ENCODE results near the gene SUPT6H. TPM values are rescaled to one million over a fixed set of nuclear protein-coding genes. Genes with fewer than 3 reads are reported as not detected.
A peak's percentile ranks its signal among the peaks of the same experiment; 100 is the strongest.

SUPT6H gene
- total RNA-seq, 4 donors from 2014 or later, result 47.2 to 86.7 (median 71.3) TPM

DNA sequence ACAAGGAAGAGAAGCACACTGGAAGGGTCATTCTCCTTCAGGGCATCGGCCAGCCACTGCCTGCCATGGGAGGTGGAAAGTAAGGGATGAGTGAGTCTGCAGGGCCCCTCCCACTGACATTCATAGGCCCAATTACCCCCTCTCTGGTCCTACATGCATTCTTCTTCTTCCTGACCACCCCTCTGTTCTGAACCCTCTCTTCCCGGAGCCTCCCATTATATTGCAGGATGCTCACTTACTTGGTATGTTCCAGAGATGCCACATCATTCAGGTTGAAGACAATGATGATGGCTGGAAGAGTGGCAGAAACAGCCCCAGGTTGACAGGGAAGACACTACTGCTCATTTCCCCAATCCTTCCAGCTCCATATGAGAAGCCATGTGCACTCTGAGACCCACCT lies 53.2 kb downstream of the SUPT6H start:
- no peak for DNase-seq (ENCODE audit: low spot score in 2 of 2)
- H3K4me3 ChIP-seq (ENCODE audit: low read depth, poor library complexity, severe bottlenecking), result no peak overlapping the region
- TF ChIP-seq POLR2A (IDR thresholded peaks at IDR 0.05), result no peak
- intact Hi-C loops (cut with DNase I; ENCODE audit: low total_unique reads), result no loop called here
- WGBS, 2 donors, result 90 to 96% methylated on average over 2 of the region's 2 CpGs

DNA sequence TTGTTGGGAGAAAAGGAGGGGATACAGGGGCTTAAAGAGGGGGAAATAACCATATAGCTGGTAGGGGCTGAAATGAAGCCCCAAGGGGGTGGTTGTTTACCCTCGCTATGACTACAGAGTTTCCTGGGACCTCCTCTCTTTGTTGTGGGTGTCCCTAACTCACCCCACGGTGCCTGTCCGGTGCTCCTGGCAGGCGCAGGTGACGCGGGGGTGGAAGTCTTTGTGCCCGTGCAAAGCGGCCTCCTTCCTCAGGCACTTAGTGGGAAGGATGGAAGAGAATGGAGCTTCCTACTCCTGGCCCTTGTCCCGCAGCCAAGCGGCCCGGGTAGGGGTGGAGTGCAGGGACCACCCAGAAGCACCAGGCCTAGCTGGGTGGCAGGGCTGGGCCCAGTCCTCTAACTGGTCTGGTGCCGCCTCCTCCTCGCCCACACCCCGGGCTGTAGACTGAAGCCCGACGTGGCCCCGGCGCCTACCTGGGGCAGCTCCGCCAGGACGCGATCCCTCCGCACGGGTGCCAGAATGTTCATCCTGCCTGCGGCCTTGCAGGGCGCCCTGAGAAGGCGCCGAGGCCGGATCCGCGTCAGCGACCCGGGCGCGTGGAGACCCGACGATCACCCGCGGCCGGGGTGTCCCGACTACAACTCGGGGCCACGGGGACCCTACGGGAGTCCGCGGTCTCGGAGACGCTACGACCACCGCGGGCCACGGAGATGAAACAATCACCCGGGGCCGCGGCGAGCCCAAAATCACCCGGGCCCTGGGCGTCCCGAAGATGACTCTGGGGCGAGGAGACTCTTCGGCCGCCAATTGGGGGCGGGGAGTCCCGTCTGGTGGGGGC lies 55.0 kb downstream of the SUPT6H start:
- DNase-seq (ENCODE audit: low spot score in 2 of 2), result peak in 1 of 2 donors; percentile 91
- intact Hi-C loops (cut with DNase I; ENCODE audit: low total_unique reads), result no loop called here
- TF ChIP-seq POLR2A (IDR thresholded peaks at IDR 0.05), result no peak
- TF ChIP-seq, protein P1, sequence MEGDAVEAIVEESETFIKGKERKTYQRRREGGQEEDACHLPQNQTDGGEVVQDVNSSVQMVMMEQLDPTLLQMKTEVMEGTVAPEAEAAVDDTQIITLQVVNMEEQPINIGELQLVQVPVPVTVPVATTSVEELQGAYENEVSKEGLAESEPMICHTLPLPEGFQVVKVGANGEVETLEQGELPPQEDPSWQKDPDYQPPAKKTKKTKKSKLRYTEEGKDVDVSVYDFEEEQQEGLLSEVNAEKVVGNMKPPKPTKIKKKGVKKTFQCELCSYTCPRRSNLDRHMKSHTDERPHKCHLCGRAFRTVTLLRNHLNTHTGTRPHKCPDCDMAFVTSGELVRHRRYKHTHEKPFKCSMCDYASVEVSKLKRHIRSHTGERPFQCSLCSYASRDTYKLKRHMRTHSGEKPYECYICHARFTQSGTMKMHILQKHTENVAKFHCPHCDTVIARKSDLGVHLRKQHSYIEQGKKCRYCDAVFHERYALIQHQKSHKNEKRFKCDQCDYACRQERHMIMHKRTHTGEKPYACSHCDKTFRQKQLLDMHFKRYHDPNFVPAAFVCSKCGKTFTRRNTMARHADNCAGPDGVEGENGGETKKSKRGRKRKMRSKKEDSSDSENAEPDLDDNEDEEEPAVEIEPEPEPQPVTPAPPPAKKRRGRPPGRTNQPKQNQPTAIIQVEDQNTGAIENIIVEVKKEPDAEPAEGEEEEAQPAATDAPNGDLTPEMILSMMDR (IDR thresholded peaks at IDR 0.05), result no peak
- peak overlapping the region; percentile 48 for H3K4me3 ChIP-seq (ENCODE audit: low read depth, poor library complexity, severe bottlenecking)
- 7 to 38% methylated on average over 12 to 30 of the region's 63 CpGs for WGBS, 2 donors

DNA sequence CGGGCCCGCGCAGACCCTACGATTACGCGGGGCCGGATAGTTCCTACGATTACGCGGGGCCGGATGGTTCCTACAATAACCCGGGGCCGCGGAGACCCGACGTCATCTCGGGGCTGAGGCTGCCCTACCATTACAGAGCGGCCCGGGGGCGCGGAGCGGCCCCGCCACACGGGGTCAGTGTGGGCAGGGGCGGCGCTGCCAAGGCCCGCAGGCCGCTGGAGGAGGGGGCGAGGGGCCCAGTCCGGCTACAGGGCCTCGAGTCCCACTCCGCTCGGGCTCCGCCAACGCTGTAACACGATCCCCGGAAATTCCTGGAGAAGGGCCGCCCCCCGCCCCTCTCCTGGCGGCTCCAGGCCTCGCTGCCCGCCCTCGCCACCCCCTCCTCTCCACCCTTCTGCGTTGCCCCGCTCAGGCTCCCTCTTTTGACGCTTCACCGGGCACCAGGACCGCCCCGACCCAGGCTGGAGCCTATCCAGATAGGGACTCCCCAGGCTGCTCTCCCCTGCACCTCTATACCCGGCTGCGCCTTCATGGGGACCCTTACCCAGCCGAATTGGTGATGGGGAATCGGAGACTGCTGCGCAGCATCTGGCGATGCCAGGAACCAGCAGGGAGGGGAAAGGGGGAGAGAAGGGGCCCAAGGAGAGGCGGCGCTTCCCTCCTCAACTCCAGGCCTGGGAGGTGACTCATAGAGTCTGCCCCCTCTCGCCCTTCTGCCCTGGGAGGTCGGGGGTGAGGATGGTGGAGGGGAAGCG lies 55.8 kb downstream of the SUPT6H start, which contains the start of gene RAB34:
TSS of gene RAB34 (minus strand) at position 291 of the 755 bp plus-strand sequence. CDS start 602 bp downstream, outside the sequence.
- DNase-seq (ENCODE audit: low spot score in 2 of 2), result peak; percentile 69 to 94
- TF ChIP-seq POLR2A (IDR thresholded peaks at IDR 0.05), result no peak
- TF ChIP-seq, protein P1 (IDR thresholded peaks at IDR 0.05), result no peak
- intact Hi-C loops (cut with DNase I; ENCODE audit: low total_unique reads), result no loop called here
- WGBS, 2 donors, result 1 to 2% methylated on average over 37 to 53 of the region's 60 CpGs
- H3K4me3 ChIP-seq (ENCODE audit: low read depth, poor library complexity, severe bottlenecking), result peak within 1 kb of the TSS; percentile 48

DNA sequence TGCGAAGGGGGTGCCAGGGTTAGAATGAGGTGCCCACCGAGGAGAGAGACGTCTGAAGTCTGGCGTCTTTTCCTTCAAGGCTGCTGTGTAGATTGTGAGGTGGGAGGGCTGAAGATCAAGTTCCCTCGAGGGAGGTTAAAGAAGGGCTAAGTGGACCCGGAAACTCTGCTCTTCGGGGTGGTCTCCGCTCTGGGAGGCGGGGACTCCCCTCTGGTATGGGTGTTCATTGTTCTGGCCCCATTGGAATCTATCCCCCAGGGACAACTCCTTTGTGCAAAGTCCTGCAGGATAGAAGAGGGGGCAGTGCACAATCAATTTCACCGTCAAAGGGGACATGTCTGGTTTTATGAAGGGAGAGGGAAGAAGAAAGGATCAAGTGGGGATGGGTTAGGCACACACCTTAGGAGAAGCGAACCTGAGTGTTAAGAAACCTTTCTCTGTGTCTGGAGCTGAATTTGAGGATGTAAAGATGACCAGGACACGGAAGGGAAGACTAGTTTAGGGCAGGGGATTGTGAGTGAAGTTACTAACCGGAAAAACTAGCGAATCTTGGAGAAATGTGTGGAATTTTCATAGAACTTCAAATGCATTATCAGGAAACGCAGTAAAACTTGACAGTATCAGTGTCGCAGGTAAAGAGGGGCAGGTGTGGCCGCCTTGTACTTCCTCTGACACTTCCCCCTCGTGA lies 56.5 kb downstream of the SUPT6H start:
- TF ChIP-seq, protein P1 (IDR thresholded peaks at IDR 0.05), result no peak
- no peak for TF ChIP-seq POLR2A (IDR thresholded peaks at IDR 0.05)
- WGBS, 2 donors, result 31 to 32% methylated on average over 18 of the region's 18 CpGs
- no peak for DNase-seq (ENCODE audit: low spot score in 2 of 2)
- no peak overlapping the region for H3K4me3 ChIP-seq (ENCODE audit: low read depth, poor library complexity, severe bottlenecking)
- intact Hi-C loops (cut with DNase I; ENCODE audit: low total_unique reads), result no loop called here

DNA sequence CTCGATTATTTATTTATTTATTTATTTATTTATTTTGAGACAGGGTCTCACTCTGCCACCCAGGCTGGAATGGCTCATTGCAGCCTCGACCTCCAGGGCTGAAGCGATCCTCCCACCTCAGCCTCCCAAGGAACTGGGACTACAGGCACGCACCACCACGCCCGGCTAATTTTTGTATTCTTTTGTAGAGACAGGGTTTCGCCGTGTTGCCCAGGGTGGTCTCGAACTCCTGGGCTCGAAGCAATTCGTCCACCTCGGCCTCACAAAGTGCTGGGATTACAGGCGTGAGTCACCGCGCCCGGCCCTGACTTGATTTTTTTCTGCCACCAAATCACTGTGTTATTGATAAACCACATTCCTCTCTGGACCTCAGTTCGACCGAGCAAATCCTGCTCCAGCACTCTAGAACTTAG lies 57.0 kb downstream of the SUPT6H start:
- H3K4me3 ChIP-seq (ENCODE audit: low read depth, poor library complexity, severe bottlenecking), result no peak overlapping the region
- intact Hi-C loops (cut with DNase I; ENCODE audit: low total_unique reads), result no loop called here
- TF ChIP-seq POLR2A (IDR thresholded peaks at IDR 0.05), result no peak
- TF ChIP-seq, protein P1 (IDR thresholded peaks at IDR 0.05), result no peak
- 31 to 33% methylated on average over 18 of the region's 18 CpGs for WGBS, 2 donors
- DNase-seq (ENCODE audit: low spot score in 2 of 2), result no peak
